Measurements from ENCODE around the gene OXER1. TPM values are rescaled to one million over a fixed set of nuclear protein-coding genes. Genes with fewer than 3 reads are reported as not detected.
A peak's percentile ranks its signal among the peaks of the same experiment; 100 is the strongest.

Gene OXER1
- total and polyA plus RNA-seq, 2 of the 13 experiments (the other 11 are each of a cell fraction or from before 2014, with no cell fraction given): 8.0 to 9.0 TPM

DNA sequence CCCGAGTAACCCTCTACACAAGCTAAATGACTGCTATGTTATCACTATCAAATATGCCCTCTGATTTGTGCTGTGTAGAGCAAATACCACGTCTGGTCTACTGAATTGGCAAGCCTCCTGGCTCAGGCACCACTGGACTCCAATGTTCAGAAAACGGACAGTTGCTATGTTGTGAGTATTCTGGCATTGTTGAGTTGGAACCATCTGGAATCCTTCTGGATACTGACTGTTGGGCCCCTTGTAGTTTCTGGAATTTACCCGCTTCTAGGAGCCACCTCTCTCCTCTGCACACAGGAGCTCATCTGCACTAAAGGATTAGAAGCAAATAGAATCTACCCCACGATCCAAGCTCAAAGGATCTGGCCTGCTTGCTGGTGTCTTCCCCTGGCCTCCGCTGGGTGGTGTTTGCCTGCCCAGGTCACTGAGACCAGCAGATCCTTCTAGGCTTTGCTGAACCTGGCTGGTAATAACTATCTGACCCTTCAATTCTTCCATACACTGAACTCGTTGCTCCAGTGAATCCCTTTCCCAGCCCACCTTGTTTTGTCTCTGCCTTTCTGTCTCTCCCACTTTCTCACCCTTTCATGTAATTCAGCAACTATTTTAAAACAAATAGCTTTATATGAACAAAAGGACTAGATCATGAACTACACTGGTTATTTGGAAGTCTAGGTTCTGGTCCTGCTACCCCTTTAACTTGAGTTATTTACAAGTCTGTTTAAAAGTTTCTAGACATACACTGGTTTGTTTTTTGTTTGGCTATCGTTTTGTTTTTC, 30.5 kb upstream of the OXER1 start (continued):
- TF ChIP-seq FOXO4 (CRISPR knock-in tag; conservative IDR thresholded peaks at IDR 0.05) (no peak), KIAA2018 (CRISPR knock-in tag; IDR thresholded peaks at IDR 0.05; ENCODE audit: borderline replicate concordance) (no peak), MYPOP (CRISPR knock-in tag; IDR thresholded peaks at IDR 0.05) (0 out of 2 replicates have a peak, but pooled peaks have one; percentile 61), CCDC6 (CRISPR knock-in tag; IDR thresholded peaks at IDR 0.05) (no peak), DNMT3B (CRISPR knock-in tag; conservative IDR thresholded peaks at IDR 0.05) (no peak), SP4 (CRISPR knock-in tag; IDR thresholded peaks at IDR 0.05) (no peak), ZSCAN29 (CRISPR knock-in tag; conservative IDR thresholded peaks at IDR 0.05) (no peak; the same call in 1 of the 2 replicates), ZNF570 (CRISPR knock-in tag; IDR thresholded peaks at IDR 0.05; ENCODE audit: borderline replicate concordance) (no peak), ZNF747 (CRISPR knock-in tag; IDR thresholded peaks at IDR 0.05; ENCODE audit: borderline replicate concordance) (no peak), MTF1 (CRISPR knock-in tag; IDR thresholded peaks at IDR 0.05) (no peak), YEATS2 (CRISPR knock-in tag; IDR thresholded peaks at IDR 0.05; ENCODE audit: borderline replicate concordance) (peak; percentile 23; the same call in 1 of the 2 replicates), ZBTB2 (CRISPR knock-in tag; IDR thresholded peaks at IDR 0.05; ENCODE audit: low read depth) (no peak), ZFP36L2 (CRISPR knock-in tag; IDR thresholded peaks at IDR 0.05) (no peak)
- TF ChIP-seq, protein P1, sequence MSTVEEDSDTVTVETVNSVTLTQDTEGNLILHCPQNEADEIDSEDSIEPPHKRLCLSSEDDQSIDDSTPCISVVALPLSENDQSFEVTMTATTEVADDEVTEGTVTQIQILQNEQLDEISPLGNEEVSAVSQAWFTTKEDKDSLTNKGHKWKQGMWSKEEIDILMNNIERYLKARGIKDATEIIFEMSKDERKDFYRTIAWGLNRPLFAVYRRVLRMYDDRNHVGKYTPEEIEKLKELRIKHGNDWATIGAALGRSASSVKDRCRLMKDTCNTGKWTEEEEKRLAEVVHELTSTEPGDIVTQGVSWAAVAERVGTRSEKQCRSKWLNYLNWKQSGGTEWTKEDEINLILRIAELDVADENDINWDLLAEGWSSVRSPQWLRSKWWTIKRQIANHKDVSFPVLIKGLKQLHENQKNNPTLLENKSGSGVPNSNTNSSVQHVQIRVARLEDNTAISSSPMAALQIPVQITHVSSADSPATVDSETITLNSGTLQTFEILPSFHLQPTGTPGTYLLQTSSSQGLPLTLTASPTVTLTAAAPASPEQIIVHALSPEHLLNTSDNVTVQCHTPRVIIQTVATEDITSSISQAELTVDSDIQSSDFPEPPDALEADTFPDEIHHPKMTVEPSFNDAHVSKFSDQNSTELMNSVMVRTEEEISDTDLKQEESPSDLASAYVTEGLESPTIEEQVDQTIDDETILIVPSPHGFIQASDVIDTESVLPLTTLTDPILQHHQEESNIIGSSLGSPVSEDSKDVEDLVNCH (CRISPR knock-in tag; IDR thresholded peaks at IDR 0.05): no peak
